Testis (tissue), 3 donors: ENCODE results near the gene IZUMO1R. TPM values are rescaled to one million over a fixed set of nuclear protein-coding genes. Genes with fewer than 3 reads are reported as not detected.
"Not testable (repeated sequence)": the region's sequence is repeated elsewhere in the genome, so short reads cannot be mapped to it uniquely, and the experiment has no call there.

Source experiments
- DNase-seq: peaks from one replicate; pipeline ENCODE4 v3.0.0-alpha.2; 2019
- H3K27ac ChIP-seq, 2 donors: fragments of 200-600 bp; sonication (generic); one replicate each; pipeline ENCODE4 v1.5.1; 2019
- H3K27me3 ChIP-seq: fragments of 200-600 bp; sonication (generic); one replicate; pipeline ENCODE4 v1.5.1; 2019
- H3K36me3 ChIP-seq: fragments of 200-600 bp; sonication (generic); one replicate; pipeline ENCODE4 v1.5.1; 2017; ENCODE audit warnings: low read depth; ENCODE audit errors: missing control alignments
- H3K4me1 ChIP-seq: fragments of 200-600 bp; sonication (generic); one replicate; pipeline ENCODE4 v1.5.1; 2019
- H3K4me3 ChIP-seq, 2 donors: fragments of 200-600 bp; sonication (generic); one replicate each; pipeline ENCODE4 v1.5.1; 2017 to 2019
- H3K9me3 ChIP-seq: fragments of 200-600 bp; sonication (generic); one replicate; pipeline ENCODE4 v1.5.1; 2017
- POLR2A ChIP-seq: fragments of 450-650 bp; IDR thresholded peaks from one replicate; pipeline ENCODE4 v1.6.1; 2017; ENCODE audit warnings: antibody characterized with exemption, mild to moderate bottlenecking, moderate library complexity
- WGBS, 2 donors: methylation state at CpG; one replicate each; pipeline ENCODE4 v1.1.5; 2018; 5-methylcytosine and 5-hydroxymethylcytosine counted together
- intact Hi-C: fragments of 100-400 bp; cut with DNase I; formaldehyde crosslinking; loops from one replicate; pipeline ENCODE4 v1.15.1; 2023; ENCODE audit warnings: low total_unique reads
- polyA plus RNA-seq: library from polyadenylated mRNA; stranded (reverse); fragments of 350-450 nt; fragmentation: Illumina TruSeq; extraction: RNeasy Lipid Tissue Mini Kit (QIAGEN cat#74804); gene quantifications from one replicate; pipeline ENCODE4 v1.2.3, GENCODE V29; 2014; ENCODE audit warnings: low read depth, low replicate concordance; ENCODE audit not compliant: insufficient read depth
- total RNA-seq, 2 donors: library from RNA; depleted of rRNA; stranded (reverse); fragments of >200 nt; gene quantifications; one replicate each; pipeline ENCODE4 v1.2.3, GENCODE V29; 2016
- TF ChIP-seq, protein P1 (sequence below), 3 experiments: fragments of 450-650 bp in 2 of 3; fragments of 200-600 bp in 1 of 3; sonication (generic) in 1 of 3; IDR thresholded peaks; one replicate each; pipeline ENCODE4 v1.5.1; 2016 to 2019; ENCODE audit warnings: antibody characterized with exemption in 3 of 3, mild to moderate bottlenecking in 2 of 3, moderate library complexity in 1 of 3

IZUMO1R gene
- total and polyA plus RNA-seq, 3 donors from 2014 or later: not detected

DNA sequence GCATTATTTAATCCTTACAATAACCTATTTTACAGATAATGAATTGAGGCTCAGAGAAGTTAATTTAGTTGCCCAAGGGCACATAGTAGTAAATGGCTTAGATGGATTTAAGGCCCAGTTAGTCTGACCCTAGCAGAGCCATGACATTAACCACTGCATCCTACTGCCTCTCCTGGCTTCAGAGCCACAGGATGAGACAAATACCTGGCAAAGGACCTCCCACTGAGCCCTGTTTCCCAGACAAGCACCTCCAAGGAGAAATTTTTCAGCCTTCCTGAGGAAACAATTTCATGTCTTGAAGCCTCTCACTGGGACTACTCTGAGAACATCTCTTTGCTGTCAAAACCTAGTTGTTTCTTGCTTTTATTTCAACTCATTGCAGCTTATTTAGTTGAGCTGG is 28.4 kb downstream of the IZUMO1R start:
- no peaks in the 10 kb centered on the region for H3K27me3 ChIP-seq
- no peaks in the 10 kb centered on the region for H3K36me3 ChIP-seq
- no peaks in the 10 kb centered on the region for H3K4me1 ChIP-seq
- H3K9me3 ChIP-seq: no peaks in the 10 kb centered on the region
- no peak overlapping the region for H3K27ac ChIP-seq
- H3K4me3 ChIP-seq: no peak overlapping the region
- DNase-seq: no peak
- TF ChIP-seq, protein P1, sequence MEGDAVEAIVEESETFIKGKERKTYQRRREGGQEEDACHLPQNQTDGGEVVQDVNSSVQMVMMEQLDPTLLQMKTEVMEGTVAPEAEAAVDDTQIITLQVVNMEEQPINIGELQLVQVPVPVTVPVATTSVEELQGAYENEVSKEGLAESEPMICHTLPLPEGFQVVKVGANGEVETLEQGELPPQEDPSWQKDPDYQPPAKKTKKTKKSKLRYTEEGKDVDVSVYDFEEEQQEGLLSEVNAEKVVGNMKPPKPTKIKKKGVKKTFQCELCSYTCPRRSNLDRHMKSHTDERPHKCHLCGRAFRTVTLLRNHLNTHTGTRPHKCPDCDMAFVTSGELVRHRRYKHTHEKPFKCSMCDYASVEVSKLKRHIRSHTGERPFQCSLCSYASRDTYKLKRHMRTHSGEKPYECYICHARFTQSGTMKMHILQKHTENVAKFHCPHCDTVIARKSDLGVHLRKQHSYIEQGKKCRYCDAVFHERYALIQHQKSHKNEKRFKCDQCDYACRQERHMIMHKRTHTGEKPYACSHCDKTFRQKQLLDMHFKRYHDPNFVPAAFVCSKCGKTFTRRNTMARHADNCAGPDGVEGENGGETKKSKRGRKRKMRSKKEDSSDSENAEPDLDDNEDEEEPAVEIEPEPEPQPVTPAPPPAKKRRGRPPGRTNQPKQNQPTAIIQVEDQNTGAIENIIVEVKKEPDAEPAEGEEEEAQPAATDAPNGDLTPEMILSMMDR (IDR thresholded peaks at IDR 0.05): no peak
- TF ChIP-seq POLR2A: no peak
- intact Hi-C loops: no loop called here

DNA sequence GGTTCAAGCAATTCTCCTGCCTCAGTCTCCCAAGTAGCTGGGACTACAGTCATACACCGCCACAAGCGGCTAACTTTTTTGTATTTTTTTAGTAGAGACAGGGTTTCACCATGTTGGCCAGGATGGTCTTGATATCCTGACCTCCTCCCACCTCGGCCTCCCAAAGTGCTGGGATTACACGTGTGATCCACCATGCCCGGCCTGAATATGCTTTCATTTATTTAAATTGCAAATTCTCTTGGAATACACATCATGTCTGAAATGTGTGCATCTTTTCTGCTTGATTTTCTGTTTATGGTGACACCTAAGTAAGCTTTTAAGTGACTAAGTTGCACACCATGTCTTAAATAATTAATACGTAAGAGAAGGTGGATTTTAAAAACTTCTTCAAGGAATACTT is 31.7 kb downstream of the IZUMO1R start:
- TF ChIP-seq POLR2A: no peak
- TF ChIP-seq, protein P1 (IDR thresholded peaks at IDR 0.05): no peak
- no peak overlapping the region for H3K4me3 ChIP-seq
- intact Hi-C loops: no loop called here
- no peaks in the 10 kb centered on the region for H3K4me1 ChIP-seq
- DNase-seq: no peak
- no peaks in the 10 kb centered on the region for H3K9me3 ChIP-seq
- H3K36me3 ChIP-seq: no peaks in the 10 kb centered on the region
- WGBS, 2 donors: 91 to 95% methylated on average over 6 of the region's 6 CpGs
- no peaks in the 10 kb centered on the region for H3K27me3 ChIP-seq
- no peak overlapping the region for H3K27ac ChIP-seq

DNA sequence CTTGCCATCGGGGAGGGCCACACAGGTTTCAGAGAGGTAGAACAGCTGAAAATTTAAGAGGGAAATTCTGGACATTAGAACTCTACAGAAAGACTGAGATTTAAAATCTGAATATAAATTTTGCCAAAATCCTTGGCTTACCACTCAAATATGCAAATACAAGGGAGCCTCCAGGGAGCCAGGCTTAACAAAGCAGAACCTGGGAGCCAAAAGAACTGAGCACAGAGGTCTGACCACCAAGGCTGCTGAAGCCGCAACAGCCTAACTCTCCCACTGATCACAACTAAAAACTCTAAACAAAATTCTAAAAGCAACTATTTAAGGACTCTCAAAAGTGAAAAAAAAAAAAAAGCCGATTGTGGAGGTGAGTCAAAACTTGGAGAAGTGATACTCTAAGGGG is 34.3 kb downstream of the IZUMO1R start:
- 36 to 63% methylated on average over 3 of the region's 3 CpGs for WGBS, 2 donors
- Histone ChIP-seq H3K4me1 (no peaks in the 10 kb centered on the region), H3K9me3 (no peaks in the 10 kb centered on the region), H3K36me3 (no peaks in the 10 kb centered on the region), H3K4me3 (no peak overlapping the region), H3K27me3 (no peaks in the 10 kb centered on the region), H3K27ac (no peak overlapping the region)
- TF ChIP-seq, protein P1 (IDR thresholded peaks at IDR 0.05): no peak
- no peak for TF ChIP-seq POLR2A
- intact Hi-C loops: no loop called here
- DNase-seq: no peak

DNA sequence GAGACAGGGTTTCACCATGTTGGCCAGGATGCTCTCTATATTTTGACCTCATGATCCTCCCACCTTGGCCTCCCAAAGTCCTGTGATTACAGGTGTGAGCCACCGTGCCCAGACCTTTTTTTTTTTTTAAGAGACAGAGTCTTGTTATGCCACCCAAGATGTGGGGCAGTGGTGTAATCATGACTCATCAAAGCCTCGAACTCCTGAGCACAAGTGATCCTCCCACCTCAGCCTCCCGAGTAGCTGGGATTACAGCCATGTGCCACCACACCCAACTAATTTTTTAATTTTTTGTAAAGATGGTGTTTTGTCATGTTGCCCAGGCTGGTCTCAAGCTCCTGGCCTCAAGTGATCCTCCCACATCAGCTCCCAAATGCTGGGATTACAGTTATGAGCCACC is 37.9 kb downstream of the IZUMO1R start:
- TF ChIP-seq, protein P1 (IDR thresholded peaks at IDR 0.05): no peak
- no peak for TF ChIP-seq POLR2A
- no peak overlapping the region for H3K27ac ChIP-seq
- DNase-seq: no peak
- intact Hi-C loops: no loop called here
- H3K27me3 ChIP-seq: no peaks in the 10 kb centered on the region
- H3K9me3 ChIP-seq: no peaks in the 10 kb centered on the region
- no peaks in the 10 kb centered on the region for H3K4me1 ChIP-seq
- H3K36me3 ChIP-seq: no peaks in the 10 kb centered on the region
- 73 to 90% methylated on average over 3 of the region's 3 CpGs for WGBS, 2 donors
- H3K4me3 ChIP-seq: no peak overlapping the region

- Histone ChIP-seq H3K4me3 (no peak overlapping the region), H3K27me3 (no peaks in the 10 kb centered on the region), H3K27ac (no peak overlapping the region), H3K36me3 (no peaks in the 10 kb centered on the region), H3K9me3 (no peaks in the 10 kb centered on the region), H3K4me1 (no peaks in the 10 kb centered on the region)
- 70 to 79% methylated on average over 1 of the region's 1 CpG for WGBS, 2 donors
- TF ChIP-seq, protein P1 (IDR thresholded peaks at IDR 0.05): no peak
- no peak for TF ChIP-seq POLR2A
- intact Hi-C loops: no loop called here
- no peak for DNase-seq
Observed at GRCh38 chr11:94343495-94343894, 39.1 kb downstream of the IZUMO1R start.

GRCh38 chr11:94346311-94346710 is 41.9 kb downstream of the IZUMO1R start:
- H3K27ac ChIP-seq, H3K9me3 ChIP-seq, H3K36me3 ChIP-seq, intact Hi-C loops, DNase-seq, H3K4me1 ChIP-seq, H3K27me3 ChIP-seq, H3K4me3 ChIP-seq: not testable (repeated sequence)
- WGBS, 2 donors: 86 to 88% methylated on average over 8 of the region's 8 CpGs

- H3K9me3 ChIP-seq, H3K27ac ChIP-seq, H3K4me3 ChIP-seq, DNase-seq, intact Hi-C loops, H3K4me1 ChIP-seq, H3K27me3 ChIP-seq, H3K36me3 ChIP-seq: not testable (repeated sequence)
- 74 to 82% methylated on average over 10 of the region's 10 CpGs for WGBS, 2 donors
Observed at GRCh38 chr11:94350850-94351563, 46.6 kb downstream of the IZUMO1R start.
